IPS-20b (cell line): ENCODE results near the gene NAA10.

Experiments used
- H3K27ac ChIP-seq: one replicate; pipeline ENCODE4 v1.5.1; 2013; ENCODE audit warnings: low read length
- H3K27me3 ChIP-seq: 2 replicates; pipeline ENCODE4 v1.6.1; 2013; ENCODE audit warnings: mild to moderate bottlenecking, low read length, inconsistent platforms; ENCODE audit not compliant: insufficient read depth
- H3K36me3 ChIP-seq: 2 replicates; pipeline ENCODE4 v1.6.1; 2013; ENCODE audit warnings: low read depth, mild to moderate bottlenecking, inconsistent platforms, low read length, moderate library complexity; ENCODE audit not compliant: insufficient read depth
- H3K4me1 ChIP-seq: 2 replicates; pipeline ENCODE4 v1.6.1; 2013; ENCODE audit warnings: mild to moderate bottlenecking, control low read depth, inconsistent platforms, low read length, moderate library complexity; ENCODE audit not compliant: insufficient read depth
- H3K4me3 ChIP-seq: 2 replicates; pipeline ENCODE4 v1.5.1; 2013; ENCODE audit warnings: mild to moderate bottlenecking, low read length, inconsistent platforms
- H3K9ac ChIP-seq: 2 replicates; pipeline ENCODE4 v1.6.1; 2013; ENCODE audit warnings: low read depth, mild to moderate bottlenecking, inconsistent platforms, low read length, moderate library complexity
- H3K9me3 ChIP-seq: 2 replicates; pipeline ENCODE4 v1.6.1; 2013; ENCODE audit warnings: mild to moderate bottlenecking, low read depth, low read length, inconsistent platforms; ENCODE audit not compliant: insufficient read depth

Gene NAA10

DNA sequence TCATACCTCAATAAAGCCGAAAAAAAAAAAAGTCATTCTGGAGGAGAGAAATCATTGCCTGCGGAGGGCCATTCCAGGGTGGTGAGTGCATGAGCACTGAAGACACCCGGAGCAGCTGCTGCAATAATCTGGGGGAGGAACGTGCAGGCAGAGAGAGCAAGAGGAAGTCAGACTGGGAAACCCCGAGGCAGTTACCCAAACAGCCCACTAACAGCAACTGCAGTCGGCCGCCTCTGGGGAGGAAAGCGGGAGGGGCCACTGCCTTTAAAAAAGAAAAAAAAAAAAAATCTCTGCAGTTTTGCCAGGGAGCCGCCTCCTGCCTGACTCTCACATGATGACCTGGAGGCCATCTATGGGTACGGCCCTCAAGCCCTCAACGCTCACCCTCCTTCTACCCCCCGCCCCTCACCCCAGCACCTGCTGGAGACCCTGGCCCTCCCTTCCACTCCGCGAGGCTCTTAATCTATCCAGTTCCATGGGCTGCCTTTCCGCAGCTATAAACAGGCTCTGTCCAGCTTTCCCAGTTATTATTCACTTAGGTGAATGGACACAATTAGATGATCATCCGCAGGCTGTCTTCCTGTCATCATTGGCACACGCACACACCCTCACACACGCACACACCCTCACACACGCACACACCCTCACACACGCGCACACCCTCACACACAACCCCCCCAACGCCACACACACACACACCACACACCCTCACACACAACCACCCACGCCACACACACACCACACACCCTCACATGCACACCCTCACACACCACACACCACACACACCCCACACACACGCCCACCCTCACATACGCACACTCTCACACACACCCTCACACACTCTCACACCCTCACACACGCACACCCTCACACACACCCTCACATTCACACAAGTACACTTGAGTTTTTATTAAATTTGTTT is 33.7 kb downstream of the NAA10 start:
- H3K27me3 ChIP-seq = no peaks in the 10 kb centered on the region
- H3K27ac ChIP-seq = no peak overlapping the region
- no peaks in the 10 kb centered on the region for H3K9me3 ChIP-seq
- no peaks in the 10 kb centered on the region; the same call in 1 of the 2 replicates for H3K4me1 ChIP-seq
- no peak overlapping the region for H3K4me3 ChIP-seq
- H3K36me3 ChIP-seq = no peaks in the 10 kb centered on the region
- H3K9ac ChIP-seq = no peak overlapping the region

DNA sequence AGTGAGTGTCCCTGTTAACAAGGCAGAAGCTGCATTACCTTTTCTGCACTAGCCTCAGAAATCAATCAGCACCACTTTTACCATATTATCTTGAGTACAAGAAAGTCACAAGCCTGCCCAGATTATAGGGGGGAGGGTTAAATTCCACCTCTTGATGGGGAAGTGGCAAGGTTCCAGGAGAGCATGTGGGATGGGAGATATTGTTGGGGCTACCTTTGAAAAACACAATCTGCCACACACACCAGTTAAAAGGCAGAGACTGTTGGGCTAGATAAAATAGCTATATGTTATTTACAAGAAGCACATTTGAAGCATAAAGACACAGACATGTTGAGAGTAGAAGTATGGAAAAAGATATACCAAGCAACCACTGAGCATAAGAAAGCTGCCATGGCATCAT is 36.9 kb downstream of the NAA10 start:
- Histone ChIP-seq H3K9me3 (no peaks in the 10 kb centered on the region), H3K4me1 (no peaks in the 10 kb centered on the region; the same call in 1 of the 2 replicates), H3K36me3 (no peaks in the 10 kb centered on the region), H3K27me3 (no peaks in the 10 kb centered on the region), H3K4me3 (no peak overlapping the region), H3K9ac (no peak overlapping the region), H3K27ac (no peak overlapping the region)

DNA sequence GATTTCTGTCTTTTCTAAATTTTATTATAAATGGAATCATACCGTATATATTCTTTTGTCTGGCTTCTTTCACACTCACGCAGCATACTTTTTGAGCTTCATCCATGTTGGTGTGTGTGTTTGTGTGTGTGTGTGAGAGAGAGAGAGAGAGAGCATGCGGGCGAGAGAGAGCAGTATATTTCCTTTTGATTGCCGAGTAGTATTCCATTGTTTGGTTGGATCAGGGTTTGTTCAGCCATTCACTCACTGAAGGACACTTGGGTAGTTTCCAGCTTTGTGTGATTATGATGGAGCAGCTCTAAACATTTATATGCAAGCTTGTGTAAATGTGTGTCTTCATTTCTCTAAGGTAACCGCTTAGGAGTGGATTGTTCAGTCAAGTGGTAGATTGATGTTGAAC is 45.7 kb downstream of the NAA10 start:
- Histone ChIP-seq H3K9ac (no peak overlapping the region), H3K36me3 (no peaks in the 10 kb centered on the region), H3K27ac (no peak overlapping the region), H3K4me3 (no peak overlapping the region), H3K9me3 (no peaks in the 10 kb centered on the region), H3K4me1 (peaks cover 3% of the 10 kb centered on the region; the same call in 1 of the 2 replicates), H3K27me3 (peaks cover 36% of the 10 kb centered on the region)

DNA sequence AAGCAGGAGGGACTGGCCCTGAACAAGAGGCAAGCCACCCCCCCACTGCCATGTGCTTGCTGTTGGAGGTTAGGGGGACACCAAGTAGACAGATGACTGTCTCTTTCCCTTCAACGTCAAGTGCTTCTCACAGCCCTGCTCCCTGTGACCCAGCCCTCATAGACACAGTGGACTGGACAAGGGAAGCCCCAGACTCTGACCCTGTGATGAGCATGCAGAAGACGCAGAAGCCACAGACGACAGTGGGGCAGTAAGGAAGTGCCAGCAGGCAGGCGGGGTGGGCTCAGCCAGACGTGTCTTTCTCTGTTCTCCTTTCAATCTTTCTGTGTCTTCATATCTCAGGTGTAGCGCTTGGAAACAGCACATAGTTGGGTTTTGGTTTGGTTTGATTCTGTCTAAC is 46.5 kb downstream of the NAA10 start:
- H3K9ac ChIP-seq = no peak overlapping the region
- no peak overlapping the region for H3K4me3 ChIP-seq
- no peaks in the 10 kb centered on the region for H3K36me3 ChIP-seq
- peaks cover 36% of the 10 kb centered on the region for H3K27me3 ChIP-seq
- no peaks in the 10 kb centered on the region for H3K9me3 ChIP-seq
- no peak overlapping the region for H3K27ac ChIP-seq
- H3K4me1 ChIP-seq = peaks cover 3% of the 10 kb centered on the region; the same call in 1 of the 2 replicates

- Histone ChIP-seq H3K9me3 (no peaks in the 10 kb centered on the region), H3K36me3 (no peaks in the 10 kb centered on the region), H3K9ac (0 out of 2 replicates have a peak overlapping the region, but pooled peaks have one; percentile 32), H3K27ac (no peak overlapping the region), H3K4me1 (peaks cover 3% of the 10 kb centered on the region; the same call in 1 of the 2 replicates), H3K27me3 (peaks cover 36% of the 10 kb centered on the region), H3K4me3 (peak overlapping the region; percentile 58; the same call in 1 of the 2 replicates)
Measured at GRCh38 chrX:153887385-153887784, 47.5 kb downstream of the NAA10 start.

DNA sequence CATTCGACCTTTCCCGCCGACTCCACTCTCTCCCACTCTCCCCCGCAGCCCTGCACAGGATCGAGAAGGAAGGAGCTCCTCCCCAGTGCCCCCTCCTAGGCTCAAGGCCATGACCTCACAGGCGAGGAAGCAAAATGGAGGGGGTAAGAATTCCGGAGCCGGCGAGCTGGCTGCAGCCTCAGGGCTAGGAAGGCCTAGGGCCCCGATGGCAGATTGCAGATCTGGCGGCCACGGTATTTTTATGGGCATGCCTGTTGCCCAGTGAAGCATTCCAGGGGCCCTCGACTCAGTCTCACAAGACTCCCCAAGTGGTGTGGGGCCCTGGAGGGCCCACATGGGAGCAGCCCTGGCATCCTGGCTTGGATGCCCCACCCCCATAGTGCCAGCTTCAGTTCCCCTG is 47.9 kb downstream of the NAA10 start:
- H3K4me1 ChIP-seq = peaks cover 3% of the 10 kb centered on the region; the same call in 1 of the 2 replicates
- no peak overlapping the region for H3K27ac ChIP-seq
- peaks cover 36% of the 10 kb centered on the region for H3K27me3 ChIP-seq
- peak overlapping the region; percentile 58; the same call in 1 of the 2 replicates for H3K4me3 ChIP-seq
- peak overlapping the region; percentile 32; the same call in 1 of the 2 replicates for H3K9ac ChIP-seq
- no peaks in the 10 kb centered on the region for H3K36me3 ChIP-seq
- no peaks in the 10 kb centered on the region for H3K9me3 ChIP-seq

DNA sequence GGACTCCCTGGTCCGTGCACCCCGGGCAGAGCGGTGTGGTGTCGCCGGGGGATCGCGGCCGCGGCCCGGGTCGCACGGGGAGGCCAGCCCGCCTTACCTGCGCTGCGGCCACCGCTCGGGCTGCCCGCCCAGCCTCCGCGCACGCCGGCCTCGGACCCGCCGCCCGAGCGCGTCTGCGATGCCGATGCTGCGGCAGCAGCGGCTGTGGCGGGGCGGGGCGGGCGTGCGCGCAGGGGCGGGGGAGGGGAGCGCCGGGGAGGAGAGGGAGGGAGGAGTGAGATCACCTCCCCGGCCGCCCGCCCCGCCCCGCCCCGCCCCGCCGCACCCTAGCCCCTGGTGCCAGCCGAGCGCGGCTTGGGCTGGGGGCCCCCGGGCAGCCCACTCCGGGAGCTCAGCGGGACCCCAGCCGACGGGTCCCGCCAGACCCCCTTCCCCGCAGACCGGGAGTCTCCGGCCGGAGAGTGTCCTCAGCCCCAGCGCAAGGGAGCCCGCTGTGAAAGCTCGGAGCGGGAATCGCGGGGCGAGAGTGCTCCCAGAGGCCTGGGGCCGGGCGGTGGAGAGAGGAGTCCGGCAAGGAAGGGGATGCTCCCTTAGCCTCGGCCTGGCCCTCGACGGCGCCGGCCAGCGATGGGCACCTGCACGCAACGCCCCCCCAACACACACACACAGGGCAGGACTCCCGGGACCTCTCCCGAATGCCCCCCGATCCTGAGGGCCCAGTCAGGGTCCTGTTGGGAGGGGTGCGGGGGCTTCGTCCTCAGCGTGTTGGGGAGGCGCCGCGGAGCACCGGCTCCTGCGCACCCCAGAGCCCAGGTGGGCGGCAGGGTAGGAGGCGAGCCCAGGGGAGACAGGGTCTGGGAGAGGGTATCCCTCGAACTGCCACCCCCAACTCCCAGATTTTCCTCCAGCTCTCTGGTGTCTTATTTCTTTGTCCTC is 48.6 kb downstream of the NAA10 start, which contains the start of gene L1CAM:
L1CAM (minus strand) TSS at position 206 of the 936 bp plus-strand sequence. CDS start 10,337 bp downstream, outside the sequence.
- Histone ChIP-seq H3K9ac (peak within 1 kb of the TSS; percentile 51; the same call in 1 of the 2 replicates), H3K27me3 (peaks cover 36% of the 10 kb centered on the region), H3K9me3 (no peaks in the 10 kb centered on the region), H3K4me3 (peak within 1 kb of the TSS; percentile 58; the same call in 1 of the 2 replicates), H3K4me1 (peaks cover 3% of the 10 kb centered on the region; the same call in 1 of the 2 replicates), H3K27ac (no peak within 1 kb of the TSS), H3K36me3 (no peaks in the 10 kb centered on the region)

- H3K36me3 ChIP-seq = no peaks in the 10 kb centered on the region
- H3K4me1 ChIP-seq = peaks cover 3% of the 10 kb centered on the region; the same call in 1 of the 2 replicates
- no peaks in the 10 kb centered on the region for H3K9me3 ChIP-seq
- no peak overlapping the region for H3K9ac ChIP-seq
- no peak overlapping the region for H3K27ac ChIP-seq
- peak overlapping the region; percentile 45; the same call in 1 of the 2 replicates for H3K4me3 ChIP-seq
- peaks cover 36% of the 10 kb centered on the region for H3K27me3 ChIP-seq
Measured at GRCh38 chrX:153885208-153885787, 49.5 kb downstream of the NAA10 start.

- Histone ChIP-seq H3K9ac (no peak overlapping the region), H3K4me3 (peak overlapping the region; percentile 45; the same call in 1 of the 2 replicates), H3K27ac (no peak overlapping the region), H3K4me1 (peaks cover 8% of the 10 kb centered on the region), H3K36me3 (no peaks in the 10 kb centered on the region), H3K9me3 (no peaks in the 10 kb centered on the region), H3K27me3 (peaks cover 36% of the 10 kb centered on the region)
Measured at GRCh38 chrX:153884590-153884989, 50.2 kb downstream of the NAA10 start.

- Histone ChIP-seq H3K4me1 (peaks cover 9% of the 10 kb centered on the region), H3K9me3 (no peaks in the 10 kb centered on the region), H3K27ac (no peak overlapping the region), H3K9ac (no peak overlapping the region), H3K27me3 (peaks cover 36% of the 10 kb centered on the region), H3K4me3 (no peak overlapping the region), H3K36me3 (no peaks in the 10 kb centered on the region)
Measured at GRCh38 chrX:153884136-153884535, 50.7 kb downstream of the NAA10 start.
